Measurements from ENCODE around the gene ZNF554.

- TF ChIP-seq CTCF (conservative IDR thresholded peaks at IDR 0.05; ENCODE audit: low read length) (no peak), EZH2phosphoT487 (IDR thresholded peaks at IDR 0.05; ENCODE audit: borderline replicate concordance) (no peak)
Observed at GRCh38 chr19:2788237-2788636, 31.4 kb upstream of the ZNF554 start.
